Activated naive CD4-positive, alpha-beta T cell treated with anti-CD3 and anti-CD28 coated beads for 36 hours (primary cell): ENCODE data around the gene VENTX. TPM values are rescaled to one million over a fixed set of nuclear protein-coding genes. Genes with fewer than 3 reads are reported as not detected.
"Not testable (repeated sequence)": the region's sequence is repeated elsewhere in the genome, so short reads cannot be mapped to it uniquely, and the experiment has no call there.

ENCODE experiments used
- CTCF ChIA-PET: fragments of 350-600 bp; sonication (Branson Sonifier 250); formaldehyde crosslinking; loops from one replicate; lab custom pipeline; 2021; ENCODE audit warnings: antibody characterized with exemption; lab: Charles Lee
- DNase-seq: peaks from one replicate; pipeline ENCODE4 v3.0.0-alpha.2; 2020
- H3K27ac Mint-ChIP-seq: one replicate; pipeline ENCODE4 v1.8.0; 2021; ENCODE audit warnings: mild to moderate bottlenecking, mixed read lengths
- H3K27me3 Mint-ChIP-seq: one replicate; pipeline ENCODE4 v1.8.0; 2021; ENCODE audit warnings: low read depth, mixed read lengths
- H3K36me3 Mint-ChIP-seq: one replicate; pipeline ENCODE4 v1.8.0; 2021; ENCODE audit warnings: low read depth, mixed read lengths
- H3K4me1 Mint-ChIP-seq: one replicate; pipeline ENCODE4 v1.8.0; 2021; ENCODE audit warnings: low read depth, mixed read lengths
- H3K4me3 Mint-ChIP-seq: one replicate; pipeline ENCODE4 v1.8.0; 2021; ENCODE audit warnings: mild to moderate bottlenecking, moderate library complexity, mixed read lengths
- H3K9me3 Mint-ChIP-seq: one replicate; pipeline ENCODE4 v1.8.0; 2021; ENCODE audit warnings: mixed read lengths
- intact Hi-C: fragments of 100-400 bp; cut with micrococcal nuclease; formaldehyde crosslinking; loops from one replicate; pipeline ENCODE4 v1.15.1; 2023
- total RNA-seq, 2 experiments: library from RNA; stranded (reverse); gene quantifications; one replicate each; pipeline ENCODE4 v1.2.3, GENCODE V29; 2021

VENTX gene
- total RNA-seq, 2 experiments from 2014 or later = not detected

DNA sequence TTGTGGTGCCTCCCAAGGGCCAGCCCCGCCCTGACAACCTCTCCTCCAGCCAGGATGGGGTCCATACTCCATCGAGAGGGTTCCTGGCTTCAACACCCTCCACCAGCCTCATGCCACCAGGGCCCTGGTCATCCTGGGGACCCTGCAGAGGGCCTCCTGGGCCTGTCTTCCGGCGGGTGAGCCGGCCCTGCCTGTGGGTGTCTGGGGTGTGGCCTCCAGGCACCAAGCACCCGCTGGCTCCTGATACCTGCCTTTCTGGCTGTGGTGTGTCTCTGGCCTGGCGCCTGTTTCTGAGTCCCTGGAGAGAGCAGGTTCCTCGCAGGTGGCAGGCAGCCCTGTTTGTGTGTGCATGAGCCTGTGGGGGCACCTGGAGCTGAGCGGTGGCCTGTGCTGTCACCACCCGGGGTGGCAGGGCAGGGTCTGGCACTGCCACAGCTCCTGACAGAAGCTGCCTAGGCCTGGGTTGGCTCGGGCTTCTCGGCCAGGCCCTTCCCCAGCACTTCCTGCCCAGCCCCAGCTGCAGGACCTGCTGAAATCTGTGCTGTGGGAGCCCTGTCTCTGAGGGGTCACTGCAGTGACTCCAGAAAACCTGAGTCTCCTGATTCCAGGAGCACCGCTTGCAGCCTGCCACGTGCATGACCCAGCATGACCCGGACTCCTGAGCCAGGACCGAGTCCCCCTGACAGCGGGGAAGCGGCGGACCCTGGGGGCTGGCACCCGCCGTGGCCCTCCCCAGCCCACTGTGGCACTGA, 20.6 kb downstream of the VENTX start:
- DNase-seq = peak; percentile 55
- intact Hi-C loops = loop anchor here (2.0 to 5.0 kb wide), 4 partner anchors 31 to 716 kb away; partner anchors contain the start of gene PAOX
- Mint-ChIP-seq H3K4me1 (peaks cover 51% of the 10 kb centered on the region), H3K36me3 (peaks cover 1% of the 10 kb centered on the region), H3K27ac (peak overlapping the region; percentile 32), H3K27me3 (no peaks in the 10 kb centered on the region), H3K9me3 (no peaks in the 10 kb centered on the region), H3K4me3 (no peak overlapping the region)
- CTCF ChIA-PET = interaction anchor here (1.1 to 2.3 kb wide), 10 partner anchors 10 to 115 kb away, joined by 3 to 9 read pairs (median 6); no protein-coding TSS in a partner anchor

DNA sequence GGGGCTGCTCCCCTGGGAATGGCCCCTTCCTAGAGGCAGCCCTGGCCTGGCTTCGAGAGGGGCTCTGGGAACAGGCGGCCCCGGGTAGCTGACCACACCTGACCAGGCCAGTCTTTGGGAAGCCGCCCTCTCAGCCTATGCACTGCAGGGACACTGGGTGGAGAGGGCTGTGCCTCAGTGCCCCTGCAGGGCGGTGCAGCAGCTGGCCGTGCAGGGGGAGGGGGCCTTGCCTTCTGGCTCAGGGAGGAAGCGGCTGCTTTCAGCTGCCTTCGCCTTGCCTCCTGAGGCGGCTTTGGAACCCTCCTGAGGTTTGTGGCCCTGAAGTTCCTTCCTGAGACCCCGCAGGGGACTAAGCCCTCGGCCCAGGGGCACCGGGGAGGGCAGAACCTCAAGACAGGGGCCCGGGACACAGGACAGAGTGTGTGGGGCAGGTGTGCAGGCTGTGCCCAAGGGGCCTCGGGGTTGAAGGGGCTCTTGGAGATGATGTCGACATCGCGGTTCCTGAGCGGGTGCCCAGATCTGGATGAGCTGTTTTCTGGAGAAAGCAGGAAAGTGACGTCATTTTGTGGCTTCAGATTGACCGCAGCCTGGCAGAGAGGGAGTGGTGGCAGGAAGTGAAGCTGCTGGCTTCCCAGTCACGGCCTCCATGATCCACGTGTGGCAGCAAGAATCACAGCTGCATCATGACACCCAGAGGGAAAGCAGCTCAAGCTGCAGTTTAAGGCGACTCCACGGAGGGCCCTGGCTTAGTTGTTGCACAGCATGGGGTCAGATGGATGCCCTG, 21.4 kb downstream of the VENTX start:
- peak; percentile 98 for DNase-seq
- CTCF ChIA-PET = interaction anchor here (1.0 to 1.9 kb wide), 7 partner anchors 13 to 115 kb away, joined by 3 to 8 read pairs (median 4); no protein-coding TSS in a partner anchor
- peak overlapping the region; percentile 58 for H3K4me3 Mint-ChIP-seq
- no peaks in the 10 kb centered on the region for H3K9me3 Mint-ChIP-seq
- peaks cover 56% of the 10 kb centered on the region for H3K4me1 Mint-ChIP-seq
- peak overlapping the region; percentile 89 for H3K27ac Mint-ChIP-seq
- H3K27me3 Mint-ChIP-seq = no peaks in the 10 kb centered on the region
- intact Hi-C loops = loop anchor here (1.0 to 5.0 kb wide), 9 partner anchors 16 to 717 kb away; partner anchors contain the start of genes PAOX, TUBGCP2 and ZNF511
- H3K36me3 Mint-ChIP-seq = peaks cover 3% of the 10 kb centered on the region

DNA sequence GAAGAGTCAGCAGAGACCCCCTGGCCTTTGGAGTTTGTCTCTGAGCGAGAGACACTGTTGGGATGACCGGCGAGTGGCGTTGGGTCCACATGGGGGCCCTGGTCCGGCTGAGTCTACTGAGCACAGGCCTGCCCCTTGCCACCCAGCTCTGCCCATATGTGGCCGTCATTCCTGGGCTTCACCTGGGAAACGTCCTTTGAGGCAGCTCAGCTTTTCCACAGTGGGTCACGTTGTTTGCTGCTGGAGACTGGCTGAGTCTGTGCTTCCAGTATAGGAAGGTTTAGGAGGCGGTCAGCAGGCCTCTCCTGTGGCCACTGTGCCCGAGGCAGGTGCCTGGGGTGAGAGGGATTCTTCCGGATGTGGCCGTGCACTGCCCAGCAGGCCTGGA, 21.9 kb downstream of the VENTX start:
- intact Hi-C loops = loop anchor here (1.0 to 5.0 kb wide), 9 partner anchors 16 to 717 kb away; partner anchors contain the start of genes PAOX, TUBGCP2 and ZNF511
- CTCF ChIA-PET = interaction anchor here (1.0 to 1.7 kb wide), 5 partner anchors 13 to 116 kb away, joined by 3 to 8 read pairs (median 4); no protein-coding TSS in a partner anchor
- H3K27ac Mint-ChIP-seq = peak overlapping the region; percentile 89
- peaks cover 3% of the 10 kb centered on the region for H3K36me3 Mint-ChIP-seq
- peaks cover 62% of the 10 kb centered on the region for H3K4me1 Mint-ChIP-seq
- no peaks in the 10 kb centered on the region for H3K27me3 Mint-ChIP-seq
- H3K9me3 Mint-ChIP-seq = no peaks in the 10 kb centered on the region
- no peak for DNase-seq
- peak overlapping the region; percentile 58 for H3K4me3 Mint-ChIP-seq

DNA sequence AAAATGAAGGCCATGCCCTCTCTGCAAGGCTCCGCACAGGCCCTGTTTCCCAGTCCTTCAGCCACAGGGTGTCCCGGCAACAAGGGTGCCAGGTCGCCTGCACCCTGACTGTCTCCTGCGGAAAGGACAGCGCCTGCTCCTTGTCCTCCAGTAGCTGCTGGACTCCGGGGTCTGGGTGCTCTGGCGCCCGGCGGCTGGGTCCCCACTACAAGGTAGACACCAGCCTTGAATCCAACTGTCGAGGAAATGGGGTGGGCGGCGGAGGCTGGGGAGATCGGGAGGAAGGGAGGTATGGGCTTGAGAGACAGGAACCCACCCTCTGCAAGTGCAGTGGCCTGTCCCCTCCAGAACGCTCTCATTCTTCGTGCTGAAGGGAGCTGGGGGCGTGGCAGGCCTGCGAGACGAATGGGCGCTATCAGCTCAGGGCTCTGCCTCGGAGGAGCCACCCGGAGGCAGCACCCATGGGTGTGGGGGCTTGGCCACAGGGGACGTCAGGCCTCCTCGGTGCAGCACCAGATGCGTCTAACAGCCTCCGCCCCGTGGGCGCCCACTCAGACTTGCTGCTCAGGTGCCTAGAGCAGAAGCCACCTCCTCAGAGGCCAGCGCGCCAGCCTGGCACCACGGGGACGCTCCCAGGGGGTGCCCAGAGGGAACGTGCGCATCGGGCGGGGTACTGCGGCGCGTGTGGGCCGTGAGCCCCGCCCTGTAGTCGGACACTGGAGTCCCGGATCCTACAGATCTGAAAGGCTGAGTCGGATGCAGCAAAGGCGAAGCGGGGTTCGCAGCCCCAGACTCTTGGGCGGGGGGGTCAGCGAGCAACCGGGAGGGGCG, 23.5 kb downstream of the VENTX start:
- no peaks in the 10 kb centered on the region for H3K9me3 Mint-ChIP-seq
- CTCF ChIA-PET = interaction anchor here (1.1 to 1.6 kb wide), 2 partner anchors 14 to 68 kb away, joined by 3 to 7 read pairs; no protein-coding TSS in a partner anchor
- peaks cover 75% of the 10 kb centered on the region for H3K4me1 Mint-ChIP-seq
- peaks cover 3% of the 10 kb centered on the region for H3K36me3 Mint-ChIP-seq
- peak overlapping the region; percentile 88 for H3K27ac Mint-ChIP-seq
- H3K4me3 Mint-ChIP-seq = peak overlapping the region; percentile 82
- DNase-seq = peak; percentile 83
- intact Hi-C loops = no loop called here
- H3K27me3 Mint-ChIP-seq = no peaks in the 10 kb centered on the region

DNA sequence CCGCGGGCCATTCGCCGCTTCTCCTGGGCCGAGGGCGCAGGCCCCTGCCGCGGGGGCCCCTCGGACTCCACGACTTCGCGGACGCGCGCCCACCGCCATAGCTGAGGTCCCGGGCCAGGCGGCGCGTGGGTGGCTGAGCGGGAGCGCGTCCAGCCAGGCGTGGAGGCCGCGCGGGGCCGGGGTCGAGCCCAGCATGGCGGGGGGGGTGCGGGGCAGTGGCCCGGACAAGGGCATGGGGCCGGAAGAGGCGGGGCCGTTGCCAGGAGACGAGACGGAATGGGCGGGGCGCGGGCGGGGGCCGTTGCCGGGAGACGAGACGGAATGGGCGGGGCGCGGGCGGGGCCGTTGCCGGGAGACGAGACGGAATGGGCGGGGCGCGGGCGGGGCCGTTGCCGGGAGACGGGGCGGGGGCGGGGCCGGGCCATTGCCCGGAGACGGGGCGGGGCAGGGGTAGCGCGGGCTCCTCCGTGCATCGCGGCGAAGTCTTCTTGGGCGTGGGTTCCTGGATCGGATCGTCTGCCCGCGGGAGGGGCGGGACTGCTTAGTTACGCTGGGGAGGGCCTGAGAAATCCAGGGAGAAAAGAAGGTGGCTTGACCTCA, 24.2 kb downstream of the VENTX start:
- Mint-ChIP-seq H3K27me3 (no peaks in the 10 kb centered on the region), H3K36me3 (peaks cover 3% of the 10 kb centered on the region), H3K4me3 (peak overlapping the region; percentile 82), H3K27ac (no peak overlapping the region), H3K4me1 (peaks cover 75% of the 10 kb centered on the region), H3K9me3 (no peaks in the 10 kb centered on the region)
- intact Hi-C loops = loop anchor here (1.0 kb wide), 1 partner anchor 96 kb away; the partner anchor contains the start of gene FUOM
- CTCF ChIA-PET = interaction anchor here (1.1 to 1.6 kb wide), 3 partner anchors 14 to 118 kb away, joined by 3 to 7 read pairs (median 4); no protein-coding TSS in a partner anchor
- peak; percentile 87 for DNase-seq

DNA sequence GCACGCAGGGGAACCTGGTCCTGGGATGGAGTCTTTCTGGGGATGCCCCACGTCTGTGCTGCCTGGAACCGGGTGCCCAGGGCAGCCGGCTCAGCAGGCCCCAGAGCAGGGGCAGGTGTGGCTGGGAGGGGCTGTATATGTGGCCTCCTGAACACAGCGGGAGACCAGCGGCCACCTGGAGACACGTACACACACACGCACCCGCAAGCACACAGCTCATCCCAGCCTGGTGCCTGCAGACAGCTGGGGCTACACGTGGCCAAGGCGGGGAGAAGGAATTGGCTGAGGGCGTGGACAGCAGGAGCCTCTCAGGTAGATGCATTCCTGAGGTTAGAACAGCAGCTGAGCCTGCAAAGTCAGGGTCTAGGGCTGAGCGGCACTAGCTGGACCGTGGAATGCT, 25.0 kb downstream of the VENTX start:
- Mint-ChIP-seq H3K9me3 (no peaks in the 10 kb centered on the region), H3K27me3 (no peaks in the 10 kb centered on the region), H3K4me1 (peaks cover 66% of the 10 kb centered on the region), H3K27ac (no peak overlapping the region), H3K4me3 (no peak overlapping the region), H3K36me3 (peaks cover 3% of the 10 kb centered on the region)
- intact Hi-C loops = loop anchor here (1.0 kb wide), 1 partner anchor 96 kb away; the partner anchor contains the start of gene FUOM
- no peak for DNase-seq
- CTCF ChIA-PET = interaction anchor here (0.6 to 1.3 kb wide), 3 partner anchors 9 to 119 kb away, joined by 3 to 6 read pairs (median 4); no protein-coding TSS in a partner anchor

DNA sequence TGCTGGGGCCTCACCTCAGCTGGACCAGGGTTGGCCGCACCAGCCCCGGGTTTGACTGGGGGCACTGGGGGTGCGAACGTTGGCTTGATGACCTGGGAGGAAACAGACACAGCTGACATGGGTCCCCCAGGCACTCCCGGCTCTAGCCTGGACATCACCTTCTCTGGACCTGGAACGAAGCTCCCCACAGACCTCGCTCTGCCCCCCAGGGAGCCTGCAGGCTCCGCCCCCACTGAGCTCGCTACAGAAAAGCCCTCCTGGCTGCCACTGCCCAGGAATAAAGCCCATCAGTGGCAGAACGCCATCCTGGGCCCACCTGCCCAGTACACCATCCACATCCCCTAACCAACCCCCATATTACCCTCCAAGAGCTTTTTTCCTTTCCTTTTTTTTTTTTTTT, 26.0 kb downstream of the VENTX start:
- H3K27ac Mint-ChIP-seq = no peak overlapping the region
- no peaks in the 10 kb centered on the region for H3K27me3 Mint-ChIP-seq
- intact Hi-C loops = no loop called here
- H3K4me1 Mint-ChIP-seq = peaks cover 59% of the 10 kb centered on the region
- CTCF ChIA-PET = interaction anchor here (0.6 to 1.2 kb wide), 3 partner anchors 11 to 66 kb away, joined by 4 to 6 read pairs (median 5); no protein-coding TSS in a partner anchor
- DNase-seq = no peak
- no peak overlapping the region for H3K4me3 Mint-ChIP-seq
- peaks cover 3% of the 10 kb centered on the region for H3K36me3 Mint-ChIP-seq
- H3K9me3 Mint-ChIP-seq = no peaks in the 10 kb centered on the region

DNA sequence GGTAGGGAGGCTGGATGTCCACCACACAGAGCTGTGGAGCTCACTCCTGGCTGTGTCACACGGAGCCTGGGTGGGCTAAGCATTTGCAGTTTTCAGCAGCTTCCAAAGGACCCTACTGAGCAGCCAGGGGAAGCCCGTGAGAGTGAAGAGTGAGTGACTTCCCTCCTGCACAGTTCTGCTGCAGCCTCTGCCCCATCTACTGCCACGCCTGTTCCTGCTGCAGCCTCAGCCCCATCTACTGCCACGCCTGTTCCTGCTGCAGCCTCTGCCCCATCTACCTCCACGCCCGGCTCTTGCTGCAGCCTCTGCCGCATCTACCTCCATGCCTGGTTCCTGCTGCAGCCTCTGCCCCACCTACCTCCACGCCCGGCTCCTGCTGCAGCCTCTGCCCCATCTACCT, 26.8 kb downstream of the VENTX start:
- Mint-ChIP-seq H3K9me3 (no peaks in the 10 kb centered on the region), H3K4me3 (no peak overlapping the region), H3K36me3 (peaks cover 3% of the 10 kb centered on the region), H3K4me1 (peaks cover 51% of the 10 kb centered on the region), H3K27ac (no peak overlapping the region), H3K27me3 (no peaks in the 10 kb centered on the region)
- intact Hi-C loops = no loop called here
- peak; percentile 49 for DNase-seq
- CTCF ChIA-PET = interaction anchor here (0.6 to 1.7 kb wide), 5 partner anchors 11 to 65 kb away, joined by 3 to 6 read pairs (median 4); partner anchors contain the start of gene ADAM8

DNA sequence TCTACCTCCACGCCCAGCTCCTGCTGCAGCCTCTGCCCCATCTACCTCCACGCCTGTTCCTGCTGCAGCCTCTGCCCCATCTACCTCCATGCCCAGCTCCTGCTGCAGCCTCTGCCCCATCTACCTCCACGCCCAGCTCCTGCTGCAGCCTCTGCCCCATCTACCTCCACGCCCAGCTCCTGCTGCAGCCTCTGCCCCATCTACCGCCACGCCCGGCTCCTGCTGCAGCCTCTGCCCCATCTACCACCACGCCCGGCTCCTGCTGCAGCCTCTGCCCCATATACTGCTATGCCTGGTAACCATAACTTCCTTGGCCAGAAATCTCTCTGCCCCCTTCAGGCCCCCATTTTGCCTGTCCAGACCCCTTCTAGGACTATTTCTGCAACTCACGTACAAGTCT, 27.4 kb downstream of the VENTX start:
- CTCF ChIA-PET = interaction anchor here (0.6 to 1.7 kb wide), 3 partner anchors 11 to 65 kb away, joined by 3 to 4 read pairs (median 4); partner anchors contain the start of gene ADAM8
- H3K27ac Mint-ChIP-seq, DNase-seq, H3K27me3 Mint-ChIP-seq, H3K4me3 Mint-ChIP-seq, H3K36me3 Mint-ChIP-seq, intact Hi-C loops, H3K9me3 Mint-ChIP-seq: not testable (repeated sequence)
- peaks cover 46% of the 10 kb centered on the region for H3K4me1 Mint-ChIP-seq

DNA sequence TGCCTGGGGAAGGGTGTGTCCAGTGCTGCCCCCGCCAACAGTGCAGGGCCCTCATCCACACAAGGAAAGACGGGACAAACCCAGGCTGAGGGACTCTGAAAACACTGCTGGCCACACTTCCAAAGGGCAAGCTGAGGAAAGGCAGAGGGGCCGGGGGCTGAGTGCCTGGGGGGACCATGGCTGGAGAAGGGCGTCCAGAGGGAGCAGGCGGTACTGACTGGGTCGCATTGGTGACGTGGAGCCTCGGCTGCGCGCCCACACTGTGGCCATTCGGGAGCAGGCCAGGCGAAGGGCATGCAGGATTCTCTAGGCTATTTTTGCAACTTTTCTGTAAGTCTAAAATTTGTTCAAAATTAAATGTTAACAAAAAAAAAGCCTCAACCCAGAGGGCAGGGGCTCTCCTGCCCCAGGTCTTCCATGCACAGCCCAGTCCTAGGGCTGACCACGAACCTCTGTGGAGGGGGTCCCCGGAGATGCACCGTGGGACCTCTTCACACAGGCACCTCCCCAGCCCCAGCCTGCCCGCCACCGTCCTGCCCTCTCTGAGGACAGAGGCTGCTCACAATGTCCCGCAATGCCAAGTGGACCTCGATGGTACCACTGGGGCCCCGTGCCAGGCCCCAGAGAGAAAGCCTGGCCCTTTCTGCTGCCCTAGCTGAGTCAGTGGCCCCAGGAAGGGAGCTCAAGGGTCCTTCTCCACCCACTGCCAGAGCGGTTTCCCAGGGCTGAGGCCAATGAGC, 28.6 kb downstream of the VENTX start:
- Mint-ChIP-seq H3K4me3 (no peak overlapping the region), H3K27me3 (no peaks in the 10 kb centered on the region), H3K4me1 (peaks cover 34% of the 10 kb centered on the region), H3K36me3 (peaks cover 3% of the 10 kb centered on the region), H3K27ac (no peak overlapping the region), H3K9me3 (no peaks in the 10 kb centered on the region)
- no peak for DNase-seq
- intact Hi-C loops = no loop called here
- CTCF ChIA-PET = interaction anchor here (1.4 to 1.7 kb wide), 2 partner anchors 10 to 123 kb away, joined by 4 to 5 read pairs; partner anchors contain the start of gene ADAM8
